ENCODE measurements around the gene INA.

DNA sequence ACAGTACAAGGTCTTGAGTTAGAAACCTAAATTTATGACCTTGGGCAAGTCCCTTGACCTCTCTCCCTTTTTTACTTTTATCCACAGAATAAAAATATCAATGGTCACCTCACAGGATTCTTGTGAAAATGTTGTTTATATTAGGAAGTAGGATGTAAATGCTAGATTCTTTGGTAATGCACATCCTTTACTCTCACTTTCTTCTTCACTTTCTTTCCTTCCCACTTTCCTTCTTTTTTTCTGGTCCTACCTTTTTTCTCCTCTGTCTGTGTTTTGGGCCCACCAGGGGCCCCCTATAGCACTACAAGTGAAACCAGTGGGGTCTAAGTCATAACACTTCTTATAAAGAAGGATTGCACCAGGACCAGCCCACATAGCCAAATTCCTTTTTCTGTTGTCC is 19.1 kb upstream of the INA start:
- TF ChIP-seq EZH2 (IDR thresholded peaks at IDR 0.05; ENCODE audit: low read depth) = no peak
- no peak for TF ChIP-seq CTCF (conservative IDR thresholded peaks at IDR 0.05)

All from PC-9 (cell line).